ENCODE measurements around the gene ARMC8.
"Not testable (repeated sequence)": the region's sequence is repeated elsewhere in the genome, so short reads cannot be mapped to it uniquely, and the experiment has no call there.

ARMC8 gene, protein sequence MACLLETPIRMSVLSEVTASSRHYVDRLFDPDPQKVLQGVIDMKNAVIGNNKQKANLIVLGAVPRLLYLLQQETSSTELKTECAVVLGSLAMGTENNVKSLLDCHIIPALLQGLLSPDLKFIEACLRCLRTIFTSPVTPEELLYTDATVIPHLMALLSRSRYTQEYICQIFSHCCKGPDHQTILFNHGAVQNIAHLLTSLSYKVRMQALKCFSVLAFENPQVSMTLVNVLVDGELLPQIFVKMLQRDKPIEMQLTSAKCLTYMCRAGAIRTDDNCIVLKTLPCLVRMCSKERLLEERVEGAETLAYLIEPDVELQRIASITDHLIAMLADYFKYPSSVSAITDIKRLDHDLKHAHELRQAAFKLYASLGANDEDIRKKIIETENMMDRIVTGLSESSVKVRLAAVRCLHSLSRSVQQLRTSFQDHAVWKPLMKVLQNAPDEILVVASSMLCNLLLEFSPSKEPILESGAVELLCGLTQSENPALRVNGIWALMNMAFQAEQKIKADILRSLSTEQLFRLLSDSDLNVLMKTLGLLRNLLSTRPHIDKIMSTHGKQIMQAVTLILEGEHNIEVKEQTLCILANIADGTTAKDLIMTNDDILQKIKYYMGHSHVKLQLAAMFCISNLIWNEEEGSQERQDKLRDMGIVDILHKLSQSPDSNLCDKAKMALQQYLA

GRCh38 chr3:138187296-138188012 lies at the start of gene ARMC8:
Gene ARMC8 (plus strand): TSS chr3:138187301. CDS start chr3:138187555, 254 bp downstream.
- DNase-seq, result peak; percentile 49 to 67 (median 52)

GRCh38 chr3:138137861-138138260 lies 49.2 kb upstream of the ARMC8 start:
- peak in 2 of 3 donors; percentile 9 to 31 for DNase-seq

- DNase-seq, result peak in 2 of 3 donors; percentile 25 to 37
Observed at GRCh38 chr3:138139691-138140090, 47.4 kb upstream of the ARMC8 start.

GRCh38 chr3:138140940-138141339 lies 46.2 kb upstream of the ARMC8 start:
- no peak for DNase-seq

DNA sequence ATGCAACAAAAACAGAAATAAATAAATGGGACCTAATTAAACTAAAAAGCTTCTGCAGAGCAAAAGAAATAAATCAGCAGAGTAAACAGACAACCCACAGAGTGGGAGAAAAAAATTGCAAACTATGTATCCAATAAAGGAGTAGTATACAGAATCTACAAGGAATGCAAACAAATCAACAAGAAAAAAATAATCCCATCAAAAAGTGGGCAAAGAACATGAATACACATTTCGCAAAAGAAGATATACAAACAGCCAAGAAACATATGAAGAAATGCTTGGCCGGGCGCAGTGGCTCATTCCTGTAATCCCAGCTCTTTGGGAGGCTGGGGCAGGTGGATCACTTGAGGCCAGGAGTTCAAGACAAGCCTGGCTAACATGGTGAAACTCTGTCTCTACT lies 44.9 kb upstream of the ARMC8 start:
- DNase-seq, result not testable (repeated sequence)

- peak in 2 of 3 donors; percentile 45 to 52 for DNase-seq
Observed at GRCh38 chr3:138148503-138148902, 38.6 kb upstream of the ARMC8 start.

GRCh38 chr3:138154534-138154933 lies 32.6 kb upstream of the ARMC8 start:
- no peak for DNase-seq

GRCh38 chr3:138157743-138158142 lies 29.4 kb upstream of the ARMC8 start:
- DNase-seq, result no peak

DNA sequence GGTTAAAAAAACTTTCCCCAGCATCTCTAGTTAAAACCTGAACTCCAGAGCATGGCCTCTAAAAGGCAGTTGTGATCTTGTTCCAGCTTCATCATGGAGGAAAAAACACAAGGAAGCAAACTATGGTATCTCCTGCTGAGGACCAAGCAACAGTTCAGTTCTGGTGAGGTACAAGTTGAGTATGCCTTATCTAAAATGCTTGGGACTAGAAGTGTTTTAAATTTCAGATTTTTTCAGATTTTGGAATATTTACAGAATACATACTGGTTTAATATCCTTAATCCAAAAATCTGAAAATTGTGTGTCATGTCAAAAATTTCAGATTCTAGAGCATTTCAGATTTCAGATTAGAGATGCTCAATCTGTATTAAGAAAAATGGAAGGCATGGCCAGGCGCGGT lies 22.0 kb upstream of the ARMC8 start:
- no peak for DNase-seq

GRCh38 chr3:138172625-138173024 lies 14.5 kb upstream of the ARMC8 start:
- no peak for DNase-seq

- DNase-seq, result peak in 1 of 3 donors; percentile 2
Observed at GRCh38 chr3:138173769-138174420, 13.2 kb upstream of the ARMC8 start.

GRCh38 chr3:138174421-138175131 lies 12.5 kb upstream of the ARMC8 start, which contains the start of gene DBR1:
Gene DBR1 (minus strand): TSS chr3:138174921. CDS start chr3:138174795, 126 bp downstream.
- DNase-seq, result peak; percentile 90 to 93 (median 92)

GRCh38 chr3:138180375-138181029 lies 6.6 kb upstream of the ARMC8 start:
- peak; percentile 39 to 51 (median 40) for DNase-seq

DNA sequence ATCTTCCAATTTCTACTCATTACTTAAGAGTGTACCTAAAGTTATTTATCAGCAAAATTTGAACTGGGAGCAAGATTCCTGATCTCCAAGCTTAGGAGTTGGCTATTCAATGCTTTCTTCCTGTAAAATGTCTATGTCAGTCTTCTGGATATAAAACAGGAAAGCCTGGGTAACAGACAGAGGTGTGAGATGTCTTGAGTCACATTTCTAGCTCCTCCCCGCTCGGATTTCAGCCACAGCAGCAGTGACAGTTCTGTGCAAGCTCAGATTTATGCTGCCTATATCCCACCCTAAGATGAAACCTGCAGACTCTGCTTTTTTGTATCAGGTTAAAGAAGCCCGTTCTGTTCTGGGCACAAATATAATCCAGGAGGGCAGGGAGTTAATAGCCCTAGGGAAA lies 2.1 kb upstream of the ARMC8 start:
- DNase-seq, result no peak

DNA sequence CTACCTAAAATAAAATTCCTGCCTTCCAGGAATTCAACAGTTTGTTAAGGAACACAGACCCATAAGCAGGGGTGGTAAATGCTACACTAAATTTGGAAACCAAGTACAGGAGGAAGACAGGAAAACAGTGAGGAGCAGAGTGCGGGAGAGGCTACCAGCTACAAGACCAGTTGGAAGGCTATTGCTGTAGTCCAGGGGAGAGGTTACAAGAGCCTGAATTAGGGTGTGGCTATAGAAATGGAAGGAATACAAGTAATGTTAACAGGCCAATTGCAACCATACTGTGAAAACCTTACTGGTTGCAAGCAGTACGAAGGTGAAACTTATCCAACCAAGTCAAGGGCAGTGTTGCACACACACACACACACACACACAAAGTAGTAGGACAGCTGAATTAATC lies 880 bp upstream of the ARMC8 start:
- DNase-seq, result no peak

DNA sequence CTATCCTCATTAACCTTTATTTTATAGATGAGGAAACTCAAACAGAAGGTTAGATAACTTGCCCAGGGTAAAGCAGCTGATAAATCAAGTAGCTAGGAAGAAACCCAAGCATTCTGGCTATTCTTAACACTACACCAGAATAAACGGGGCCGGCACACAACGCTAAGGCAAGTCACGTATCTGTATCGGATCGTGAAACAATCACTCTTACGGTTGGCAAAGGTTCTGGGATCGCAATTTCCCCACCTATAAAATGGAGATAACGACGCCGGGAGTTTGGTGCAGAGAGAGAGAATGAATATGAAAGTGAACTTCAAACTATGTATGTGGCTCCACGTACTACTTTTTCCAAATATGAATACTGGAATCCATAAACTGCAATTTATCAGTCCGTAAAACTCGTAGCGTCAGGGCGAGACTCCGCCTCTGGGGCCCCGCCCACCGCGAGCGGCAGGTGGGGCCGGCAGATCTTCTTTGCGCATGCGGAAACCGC lies 252 bp upstream of the ARMC8 start:
- peak; percentile 93 to 96 (median 96) for DNase-seq

GRCh38 chr3:138188013-138188730 lies 1.1 kb downstream of the ARMC8 start:
- peak in 2 of 3 donors; percentile 48 to 50 for DNase-seq

DNA sequence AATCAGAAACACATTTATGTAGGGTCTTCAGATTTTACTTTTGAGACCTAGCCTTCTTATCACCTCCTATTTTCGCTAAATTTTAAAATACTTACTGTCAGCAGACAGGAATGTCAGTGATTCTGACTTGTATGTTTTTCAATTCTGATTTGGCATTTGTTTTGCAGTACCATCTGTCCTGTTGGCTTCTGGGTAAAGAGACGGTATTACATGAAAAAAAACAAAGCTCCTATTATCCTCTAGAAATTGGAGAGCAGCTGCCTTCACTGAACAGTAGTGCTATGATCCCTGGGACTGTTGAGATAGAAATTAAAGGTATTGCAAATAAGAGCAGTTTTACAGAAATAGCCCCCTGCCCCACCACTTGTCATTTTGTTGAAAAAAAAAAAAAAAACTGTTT lies 8.4 kb downstream of the ARMC8 start:
- DNase-seq, result no peak

- no peak for DNase-seq
Observed at GRCh38 chr3:138196023-138196422, 8.9 kb downstream of the ARMC8 start.

GRCh38 chr3:138197058-138197457 lies 10.0 kb downstream of the ARMC8 start:
- DNase-seq, result no peak

- DNase-seq, result no peak
Observed at GRCh38 chr3:138197524-138197923, 10.4 kb downstream of the ARMC8 start.
